Endothelial cell of umbilical vein (primary cell): Measurements from ENCODE around the gene GNPTAB. TPM values are rescaled to one million over a fixed set of nuclear protein-coding genes. Genes with fewer than 3 reads are reported as not detected.

Experiments
- BruUV-seq: library from RNA; stranded (reverse); fragments of 400-500 nt; replicated peaks from 2 replicates; lab custom pipeline; 2021; lab: Mats Ljungman, UMichigan
- CTCF ChIA-PET: fragments of 300-600, 350-600 bp; sonication (Branson Sonifier 250); formaldehyde crosslinking; loops from one replicate; lab custom pipeline; 2021; ENCODE audit warnings: antibody characterized with exemption, inconsistent platforms; lab: Charles Lee
- POLR2A ChIA-PET: fragments of 300-600, 350-600 bp; sonication (Branson Sonifier 250); formaldehyde crosslinking; loops from one replicate; lab custom pipeline; 2021; ENCODE audit warnings: antibody characterized with exemption, inconsistent platforms; lab: Charles Lee
- DNase-seq: peaks from one replicate; pipeline ENCODE4 v3.0.0-alpha.2; 2011; ENCODE audit warnings: low read depth, low spot score
- FAIRE-seq: peaks from 2 replicates; lab custom pipeline; 2011; peaks lifted over from hg19 to GRCh38; lab: Jason Lieb, UNC
- H2AFZ ChIP-seq: 2 replicates; pipeline ENCODE4 v1.6.0; 2012; ENCODE audit warnings: low read depth, low read length, control low read depth, inconsistent platforms
- H3K27ac ChIP-seq: 2 replicates; pipeline ENCODE4 v1.5.1; 2011; ENCODE audit warnings: low read depth, mild to moderate bottlenecking, control low read depth, low read length, moderate library complexity; ENCODE audit not compliant: insufficient read depth
- H3K27me3 ChIP-seq, 2 experiments: 2 replicates each; pipeline versions ENCODE4 v1.6.0 to v1.6.1; 2011; ENCODE audit warnings: low read length in 2 of 2, mixed read lengths in 1 of 2; ENCODE audit not compliant: control insufficient read depth in 2 of 2, insufficient read depth in 2 of 2
- H3K36me3 ChIP-seq, 2 experiments: 2 replicates in 1 of 2; 3 replicates in 1 of 2; pipeline ENCODE4 v1.5.1; 2011; ENCODE audit warnings: low read length in 2 of 2, mild to moderate bottlenecking in 1 of 2, moderate library complexity in 1 of 2; ENCODE audit not compliant: control insufficient read depth in 2 of 2, insufficient read depth in 2 of 2; ENCODE audit errors: extremely low read depth in 1 of 2
- H3K4me1 ChIP-seq: 3 replicates; pipeline ENCODE4 v1.5.1; 2011; ENCODE audit warnings: mild to moderate bottlenecking, low read length; ENCODE audit not compliant: control insufficient read depth, insufficient read depth; ENCODE audit errors: extremely low read depth
- H3K4me2 ChIP-seq: 2 replicates; pipeline ENCODE4 v1.6.1; 2011; ENCODE audit warnings: low read length, control low read depth, mixed read lengths; ENCODE audit not compliant: insufficient read depth
- H3K4me3 ChIP-seq, 3 experiments: fragments of 200-600 bp in 1 of 3; sonication (generic), shearing (Covaris generic) in 1 of 3; replicated peaks in 1 of 3; 2 replicates each; pipeline ENCODE4 v1.5.1; 2011 to 2016; ENCODE audit warnings: control low read depth in 3 of 3, low read length in 3 of 3, mild to moderate bottlenecking in 2 of 3, inconsistent platforms in 1 of 3, low read depth in 1 of 3, moderate library complexity in 1 of 3; ENCODE audit not compliant: insufficient read depth in 1 of 3
- H3K79me2 ChIP-seq: 2 replicates; pipeline ENCODE4 v1.6.0; 2012; ENCODE audit warnings: low read length, inconsistent platforms; ENCODE audit not compliant: control insufficient read depth, insufficient read depth
- H3K9ac ChIP-seq: replicated peaks from 2 replicates; pipeline ENCODE3; 2011; ENCODE audit warnings: low read length, control low read depth; ENCODE audit not compliant: insufficient read depth; ENCODE audit errors: extremely low read depth
- H3K9me1 ChIP-seq: replicated peaks from 3 replicates; pipeline ENCODE4 v1.6.0; 2011; ENCODE audit warnings: mild to moderate bottlenecking, low read length; ENCODE audit not compliant: control insufficient read depth, insufficient read depth; ENCODE audit errors: extremely low read depth
- H3K9me3 ChIP-seq: replicated peaks from 2 replicates; pipeline ENCODE4 v1.5.1; 2012; ENCODE audit warnings: low read length, inconsistent platforms; ENCODE audit not compliant: control insufficient read depth, insufficient read depth
- H4K20me1 ChIP-seq: replicated peaks from 2 replicates; pipeline ENCODE3; 2011; ENCODE audit warnings: mild to moderate bottlenecking, low read length; ENCODE audit not compliant: control insufficient read depth, insufficient read depth; ENCODE audit errors: extremely low read depth
- CTCF ChIP-seq, 2 donors: IDR thresholded peaks; 1 replicate in 1 of 2; 2 replicates in 1 of 2; pipeline ENCODE4 v1.5.1; 2011; ENCODE audit warnings: low read length in 2 of 2, mild to moderate bottlenecking in 2 of 2, moderate library complexity in 2 of 2, control low read depth in 1 of 2, inconsistent platforms in 1 of 2, low read depth in 1 of 2; ENCODE audit not compliant: insufficient read depth in 1 of 2; ENCODE audit errors: extremely low read depth in 1 of 2
- EZH2 ChIP-seq: IDR thresholded peaks from 2 replicates; pipeline ENCODE4 v1.6.1; 2012; ENCODE audit warnings: borderline replicate concordance, low read depth, mild to moderate bottlenecking, moderate library complexity, low read length, inconsistent platforms; ENCODE audit not compliant: severe bottlenecking
- FOS ChIP-seq: IDR thresholded peaks from 2 replicates; pipeline ENCODE4 v1.6.1; 2011; ENCODE audit warnings: mild to moderate bottlenecking, low read length, moderate library complexity, borderline replicate concordance; ENCODE audit not compliant: insufficient read depth
- GATA2 ChIP-seq: IDR thresholded peaks from 2 replicates; pipeline ENCODE4 v1.7.0; 2011; ENCODE audit warnings: low read depth, mild to moderate bottlenecking, moderate library complexity, mixed read lengths, low read length; ENCODE audit not compliant: insufficient read length, insufficient read depth
- JUN ChIP-seq: IDR thresholded peaks from 2 replicates; pipeline ENCODE4 v1.6.1; 2011; ENCODE audit warnings: borderline replicate concordance, low read depth; ENCODE audit not compliant: insufficient read length, insufficient read depth
- MAX ChIP-seq: IDR thresholded peaks from 2 replicates; pipeline ENCODE4 v1.6.1; 2011; ENCODE audit not compliant: insufficient read depth, insufficient read length
- MYC ChIP-seq: IDR thresholded peaks from one replicate; pipeline ENCODE4 v1.6.1; 2011; ENCODE audit warnings: mild to moderate bottlenecking, low read depth, low read length
- POLR2A ChIP-seq: IDR thresholded peaks from 2 replicates; pipeline ENCODE4 v1.6.1; 2012; ENCODE audit warnings: low read depth, mild to moderate bottlenecking, control low read depth, low read length
- POLR2AphosphoS5 ChIP-seq: IDR thresholded peaks from 2 replicates; pipeline ENCODE4 v1.6.1; 2012; ENCODE audit warnings: low read depth, mild to moderate bottlenecking, control low read depth, low read length, moderate library complexity; ENCODE audit not compliant: insufficient read depth
- dilution Hi-C: fragments of 300-500 bp; cut with MboI; formaldehyde crosslinking; loops from one replicate; pipeline ENCODE4 v1.15.0; 2019; ENCODE audit warnings: low sequenced_read_pairs; ENCODE audit not compliant: extremely low pct_ligation_motif_present
- intact Hi-C: fragments of 100-400 bp; cut with micrococcal nuclease; formaldehyde crosslinking; loops from one replicate; pipeline ENCODE4 v1.10.0; 2022
- polyA plus RNA-seq, 4 experiments: library from polyadenylated mRNA; depleted of rRNA in 3 of 4; stranded (reverse) in 3 of 4; unstranded in 1 of 4; fragments of >200 nt; gene quantifications; 2 replicates each; pipeline versions ENCODE4 v1.2.1 to v1.2.3, GENCODE V29; 2011 to 2012; ENCODE audit warnings: missing spikeins in 1 of 4
- total RNA-seq: library from RNA; stranded (reverse); gene quantifications from 2 replicates; pipeline ENCODE4 v1.2.3, GENCODE V29; 2021

The GNPTAB gene
- total and polyA plus RNA-seq, 2 donors (not counting 3 experiments of a cell fraction or from before 2014, with no cell fraction given), result 15.6 to 39.5 TPM

- intact Hi-C loops, result no loop called here
- Histone ChIP-seq H3K9me3 (no peaks in the 10 kb centered on the region), H3K4me2 (no peak overlapping the region), H3K79me2 (no peaks in the 10 kb centered on the region), H3K27ac (no peak overlapping the region), H3K27me3 (no peaks in the 10 kb centered on the region), H4K20me1 (no peaks in the 10 kb centered on the region), H3K9ac (no peak overlapping the region), H2AFZ (no peak overlapping the region), H3K4me1 (no peaks in the 10 kb centered on the region), H3K9me1 (no peaks in the 10 kb centered on the region), H3K4me3 (no peak overlapping the region), H3K36me3 (no peaks in the 10 kb centered on the region)
- no peak for FAIRE-seq
- CTCF ChIA-PET, result interaction anchor here (1.0 to 7.4 kb wide), 3 partner anchors 8 to 48 kb away, joined by 4 to 39 read pairs (median 7); partner anchors contain the start of gene GNPTAB
- no peak for DNase-seq
- no peak for TF ChIP-seq CTCF (IDR thresholded peaks at IDR 0.05; ENCODE audit: extremely low read depth in 1 of 2, insufficient read depth in 1 of 2, low read depth in 1 of 2, low read length in 2 of 2)
- TF ChIP-seq EZH2, result no peak
- POLR2A ChIA-PET, result no interaction called here
- BruUV-seq, result no TSS peak
- dilution Hi-C loops, result no loop called here
Observed at GRCh38 chr12:101781834-101782233, 48.9 kb downstream of the GNPTAB start.

GRCh38 chr12:101780599-101780998 is 50.2 kb downstream of the GNPTAB start:
- H3K4me1 ChIP-seq, result no peaks in the 10 kb centered on the region
- TF ChIP-seq FOS, result no peak
- no peak for TF ChIP-seq MAX
- no peak for TF ChIP-seq MYC
- no peak for TF ChIP-seq JUN
- TF ChIP-seq CTCF (IDR thresholded peaks at IDR 0.05; ENCODE audit: extremely low read depth in 1 of 2, insufficient read depth in 1 of 2, low read depth in 1 of 2, low read length in 2 of 2), result no peak
- no peak for TF ChIP-seq GATA2
- no peak for TF ChIP-seq POLR2A
- TF ChIP-seq POLR2AphosphoS5, result no peak
- TF ChIP-seq EZH2, result no peak
- no peak for DNase-seq
- no peaks in the 10 kb centered on the region for H3K27me3 ChIP-seq
- H3K9me3 ChIP-seq, result no peaks in the 10 kb centered on the region
- no peak overlapping the region for H3K9ac ChIP-seq
- no peak overlapping the region for H3K27ac ChIP-seq
- no peak for FAIRE-seq
- no peak overlapping the region for H3K4me3 ChIP-seq
- no peak overlapping the region for H2AFZ ChIP-seq
- no peaks in the 10 kb centered on the region for H3K9me1 ChIP-seq
- ChIA-PET POLR2A (no interaction called here), CTCF (interaction anchor here (1.7 to 7.4 kb wide), 6 partner anchors 9 to 59 kb away, joined by 7 to 39 read pairs (median 8); partner anchors contain the start of gene GNPTAB)
- H3K4me2 ChIP-seq, result no peak overlapping the region
- no TSS peak for BruUV-seq
- no peaks in the 10 kb centered on the region for H4K20me1 ChIP-seq
- no peaks in the 10 kb centered on the region for H3K79me2 ChIP-seq
- intact Hi-C loops (no loop called here), dilution Hi-C loops (no loop called here)
- no peaks in the 10 kb centered on the region for H3K36me3 ChIP-seq
